K562 (cell line): ENCODE data around the gene IFT122. TPM values are rescaled to one million over a fixed set of nuclear protein-coding genes. Genes with fewer than 3 reads are reported as not detected.

Source experiments
- DPF2 ChIP-seq: fragments of 450-650 bp; IDR thresholded peaks from 2 replicates; pipeline ENCODE4 v1.6.1; 2016
- HIVEP1 ChIP-seq: fragments of 250-450 bp; sonication (Bioruptor Pico); IDR thresholded peaks from 2 replicates; pipeline ENCODE4 v1.4.0; 2020; ENCODE audit warnings: mild to moderate bottlenecking
- HLTF ChIP-seq: fragments of 450-650 bp; IDR thresholded peaks from 2 replicates; pipeline ENCODE4 v1.6.1; 2016
- NCOA4 ChIP-seq: fragments of 450-650 bp; IDR thresholded peaks from 2 replicates; pipeline ENCODE4 v1.6.1; 2018; ENCODE audit warnings: mild to moderate bottlenecking; ENCODE audit not compliant: partially characterized antibody
- PHF21A ChIP-seq: fragments of 450-650 bp; IDR thresholded peaks from 2 replicates; pipeline ENCODE4 v1.6.1; 2017; ENCODE audit warnings: low read depth, borderline replicate concordance
- POLR2B ChIP-seq: fragments of 450-650 bp; IDR thresholded peaks from 2 replicates; pipeline ENCODE4 v1.6.1; 2018; ENCODE audit warnings: low read depth; ENCODE audit not compliant: partially characterized antibody
- RNF2 ChIP-seq: sonication (generic); IDR thresholded peaks from 2 replicates; pipeline ENCODE4 v1.6.1; 2016
- SMARCA5 ChIP-seq: fragments of 450-650 bp; IDR thresholded peaks from 2 replicates; pipeline ENCODE4 v1.6.1; 2016
- TAF7 ChIP-seq: fragments of 450-650 bp; IDR thresholded peaks from 2 replicates; pipeline ENCODE4 v1.6.1; 2016; ENCODE audit warnings: missing genetic modification characterization, missing compliant biosample characterization
- TAL1 ChIP-seq: fragments of 450-650 bp; IDR thresholded peaks from 2 replicates; pipeline ENCODE4 v1.6.1; 2016; ENCODE audit warnings: mild to moderate bottlenecking
- XRCC3 ChIP-seq: fragments of 450-650 bp; IDR thresholded peaks from 2 replicates; pipeline ENCODE4 v1.6.1; 2017; ENCODE audit warnings: mild to moderate bottlenecking, moderate library complexity
- YY1 ChIP-seq, 3 experiments: IDR thresholded peaks; 2 replicates each; pipeline ENCODE4 v1.6.1; 2011; ENCODE audit warnings: low read length in 2 of 3, mild to moderate bottlenecking in 2 of 3, moderate library complexity in 2 of 3, borderline replicate concordance in 1 of 3, control low read depth in 1 of 3, low read depth in 1 of 3; ENCODE audit not compliant: insufficient read depth in 3 of 3, insufficient replicate concordance in 2 of 3, control insufficient read depth in 1 of 3, insufficient read length in 1 of 3; ENCODE audit errors: extremely low read depth in 1 of 3
- ZNF133 ChIP-seq: fragments of 250-450 bp; sonication (Bioruptor Pico); IDR thresholded peaks from 2 replicates; pipeline ENCODE4 v1.4.0; 2020; ENCODE audit warnings: mild to moderate bottlenecking
- ZNF324 ChIP-seq: fragments of 250-450 bp; sonication (Bioruptor Pico); IDR thresholded peaks from 2 replicates; pipeline ENCODE4 v1.4.0; 2020; ENCODE audit warnings: mild to moderate bottlenecking
- ZNF717 ChIP-seq: fragments of 250-450 bp; sonication (Bioruptor Pico); IDR thresholded peaks from 2 replicates; pipeline ENCODE4 v1.5.0; 2021
- polyA plus RNA-seq, 8 experiments: library from polyadenylated mRNA; depleted of rRNA in 4 of 8; stranded (reverse) in 5 of 8; unstranded in 3 of 8; fragments of >200 nt; fragmentation: Nextera tagmentation in 2 of 8; fragmentation: Illumina TruSeq in 1 of 8; extraction: Ambion mirVana in 2 of 8; extraction: Trizol in 1 of 8; gene quantifications; 2 replicates each; pipeline versions ENCODE4 v1.2.1 to v1.2.3, GENCODE V29; 2011 to 2014; ENCODE audit warnings: inconsistent platforms in 1 of 8, missing spikeins in 1 of 8
- total RNA-seq, 7 experiments: library from RNA; depleted of rRNA in 6 of 7; stranded (reverse); fragments of >200 nt in 6 of 7; fragmentation: Illumina TruSeq in 2 of 7; extraction: Trizol in 2 of 7; gene quantifications; 2 replicates each; pipeline versions ENCODE4 v1.2.1 to v1.2.3, GENCODE V29; 2011 to 2021; ENCODE audit warnings: low replicate concordance in 1 of 7
- TF ChIP-seq, protein P1 (sequence below), 2 experiments: IDR thresholded peaks; 2 replicates each; pipeline ENCODE4 v1.6.1; 2012; ENCODE audit warnings: improper control_type of control experiment in 2 of 2, low read depth in 2 of 2, low read length in 2 of 2, borderline replicate concordance in 1 of 2
- TF ChIP-seq, protein P2 (sequence below): fragments of 450-650 bp; formaldehyde crosslinking; IDR thresholded peaks from 2 replicates; pipeline ENCODE4 v1.4.0; 2022; ENCODE audit warnings: missing genetic modification characterization

Gene IFT122
- total and polyA plus RNA-seq, 9 of the 15 experiments (the other 6 are each of a cell fraction or from before 2014, with no cell fraction given): 2.4 to 11.5 (median 7.7) TPM

DNA sequence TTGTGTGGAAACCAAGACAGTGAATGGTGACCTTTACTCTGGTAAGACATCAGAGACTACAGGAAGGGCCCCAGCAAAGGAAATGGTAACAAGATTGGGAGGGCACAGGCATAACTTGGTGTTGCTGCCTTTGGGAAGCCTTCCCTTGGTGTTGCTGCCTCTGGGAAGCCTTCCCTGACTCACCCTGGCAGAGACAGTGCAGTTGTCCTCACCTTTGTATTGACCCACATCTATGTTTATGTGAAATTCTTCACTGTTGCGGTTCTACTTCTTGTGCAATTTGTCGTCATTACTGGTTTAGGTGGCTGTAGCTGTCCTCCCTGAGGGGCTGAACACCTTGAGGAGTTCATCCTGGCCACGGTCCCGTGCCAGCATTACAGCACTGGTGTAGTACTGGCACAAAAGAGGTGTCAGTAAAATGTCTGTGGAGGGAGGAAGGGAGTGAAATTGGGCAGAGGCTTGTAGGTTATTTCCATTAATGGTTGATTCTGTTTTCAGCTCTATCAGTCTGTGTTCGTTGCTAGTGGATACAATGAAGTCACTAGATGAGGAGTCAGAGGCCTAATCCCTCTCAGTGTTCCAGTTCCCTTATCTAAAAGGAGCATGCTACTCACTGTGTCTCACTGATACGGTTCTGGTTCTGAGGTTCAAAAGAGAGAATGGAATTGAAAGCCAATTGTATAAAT lies 21.6 kb downstream of the IFT122 start (continued):
- TF ChIP-seq POLR2B: no peak
- TF ChIP-seq HLTF: no peak
- 0 out of 2 replicates have a peak, but pooled peaks have one; percentile 18 for TF ChIP-seq TAF7 (tag)
- TF ChIP-seq SMARCA5: no peak
- no peak for TF ChIP-seq ZNF133
- TF ChIP-seq DPF2: peak; percentile 99
- TF ChIP-seq PHF21A: no peak
- no peak for TF ChIP-seq ZNF717 (CRISPR knock-in tag)
- TF ChIP-seq, protein P1, sequence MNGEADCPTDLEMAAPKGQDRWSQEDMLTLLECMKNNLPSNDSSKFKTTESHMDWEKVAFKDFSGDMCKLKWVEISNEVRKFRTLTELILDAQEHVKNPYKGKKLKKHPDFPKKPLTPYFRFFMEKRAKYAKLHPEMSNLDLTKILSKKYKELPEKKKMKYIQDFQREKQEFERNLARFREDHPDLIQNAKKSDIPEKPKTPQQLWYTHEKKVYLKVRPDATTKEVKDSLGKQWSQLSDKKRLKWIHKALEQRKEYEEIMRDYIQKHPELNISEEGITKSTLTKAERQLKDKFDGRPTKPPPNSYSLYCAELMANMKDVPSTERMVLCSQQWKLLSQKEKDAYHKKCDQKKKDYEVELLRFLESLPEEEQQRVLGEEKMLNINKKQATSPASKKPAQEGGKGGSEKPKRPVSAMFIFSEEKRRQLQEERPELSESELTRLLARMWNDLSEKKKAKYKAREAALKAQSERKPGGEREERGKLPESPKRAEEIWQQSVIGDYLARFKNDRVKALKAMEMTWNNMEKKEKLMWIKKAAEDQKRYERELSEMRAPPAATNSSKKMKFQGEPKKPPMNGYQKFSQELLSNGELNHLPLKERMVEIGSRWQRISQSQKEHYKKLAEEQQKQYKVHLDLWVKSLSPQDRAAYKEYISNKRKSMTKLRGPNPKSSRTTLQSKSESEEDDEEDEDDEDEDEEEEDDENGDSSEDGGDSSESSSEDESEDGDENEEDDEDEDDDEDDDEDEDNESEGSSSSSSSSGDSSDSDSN (IDR thresholded peaks at IDR 0.05; ENCODE audit: borderline replicate concordance in 1 of 2, low read depth in 2 of 2, low read length in 2 of 2): no peak
- no peak for TF ChIP-seq HIVEP1
- TF ChIP-seq RNF2: peak; percentile 83; the same call in 1 of the 2 replicates
- no peak for TF ChIP-seq NCOA4
- TF ChIP-seq YY1 (IDR thresholded peaks at IDR 0.05; ENCODE audit: borderline replicate concordance in 1 of 3, control insufficient read depth in 1 of 3, extremely low read depth in 1 of 3, insufficient read depth in 3 of 3, insufficient read length in 1 of 3, insufficient replicate concordance in 2 of 3, low read depth in 1 of 3, low read length in 2 of 3): no peak
- no peak for TF ChIP-seq ZNF324 (CRISPR knock-in tag)
- TF ChIP-seq, protein P2, sequence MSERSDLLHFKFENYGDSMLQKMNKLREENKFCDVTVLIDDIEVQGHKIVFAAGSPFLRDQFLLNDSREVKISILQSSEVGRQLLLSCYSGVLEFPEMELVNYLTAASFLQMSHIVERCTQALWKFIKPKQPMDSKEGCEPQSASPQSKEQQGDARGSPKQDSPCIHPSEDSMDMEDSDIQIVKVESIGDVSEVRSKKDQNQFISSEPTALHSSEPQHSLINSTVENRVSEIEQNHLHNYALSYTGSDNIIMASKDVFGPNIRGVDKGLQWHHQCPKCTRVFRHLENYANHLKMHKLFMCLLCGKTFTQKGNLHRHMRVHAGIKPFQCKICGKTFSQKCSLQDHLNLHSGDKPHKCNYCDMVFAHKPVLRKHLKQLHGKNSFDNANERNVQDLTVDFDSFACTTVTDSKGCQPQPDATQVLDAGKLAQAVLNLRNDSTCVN (CRISPR knock-in tag): no peak
- peak; percentile 98 for TF ChIP-seq TAL1
- TF ChIP-seq XRCC3: no peak
